Measurements from ENCODE around the gene GRM8. TPM values are rescaled to one million over a fixed set of nuclear protein-coding genes. Genes with fewer than 3 reads are reported as not detected.

Gene GRM8
- polyA plus RNA-seq, 1 donor from 2014 or later = 1.5 TPM

DNA sequence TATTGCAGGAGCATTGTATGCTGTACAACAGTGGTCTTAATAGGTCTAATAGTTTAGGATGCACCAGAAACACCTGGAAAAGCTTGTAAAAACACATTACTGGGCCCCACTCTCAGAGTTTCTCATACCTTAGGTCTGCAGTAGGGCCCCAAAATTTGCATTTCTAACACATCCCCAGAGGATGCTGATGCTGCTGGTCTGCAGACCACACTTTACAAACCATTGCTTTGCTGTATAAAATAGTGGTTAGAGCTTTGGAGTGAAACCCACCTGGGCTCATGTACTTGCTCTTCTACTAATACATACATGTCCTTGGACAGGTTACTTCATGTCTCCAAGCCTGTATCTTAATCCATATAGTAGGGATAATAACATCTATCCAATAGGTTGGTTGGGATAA lies 279.7 kb downstream of the GRM8 start:
- no peak overlapping the region for H3K9ac ChIP-seq (ENCODE audit: low read length)
- H3K9me3 ChIP-seq (ENCODE audit: low read length) = no peaks in the 10 kb centered on the region
- H3K36me3 ChIP-seq (ENCODE audit: insufficient read depth, low read length) = no peaks in the 10 kb centered on the region
- H3K4me2 ChIP-seq (ENCODE audit: low read length) = no peak overlapping the region
- no peak overlapping the region for H3K27ac ChIP-seq (ENCODE audit: low read length)
- no peaks in the 10 kb centered on the region for H3K79me2 ChIP-seq (replicated peaks; ENCODE audit: insufficient read depth, low read length)
- no peaks in the 10 kb centered on the region for H3F3A ChIP-seq (ENCODE audit: insufficient read depth, low read length, poor library complexity, severe bottlenecking)
- no peak overlapping the region for H3K4me3 ChIP-seq (ENCODE audit: low read length)
- H3K9me2 ChIP-seq (ENCODE audit: insufficient read depth, low read length) = no peaks in the 10 kb centered on the region
- TF ChIP-seq RAD21 (conservative IDR thresholded peaks at IDR 0.05) (no peak), POLR2AphosphoS5 (IDR thresholded peaks at IDR 0.05) (no peak), SMC3 (conservative IDR thresholded peaks at IDR 0.05; ENCODE audit: poor library complexity) (no peak), EP300 (conservative IDR thresholded peaks at IDR 0.05; ENCODE audit: poor library complexity, severe bottlenecking) (no peak), EZH2 (IDR thresholded peaks at IDR 0.05; ENCODE audit: borderline replicate concordance, insufficient read depth, low read length, poor library complexity, severe bottlenecking) (no peak), MXI1 (conservative IDR thresholded peaks at IDR 0.05; ENCODE audit: poor library complexity, severe bottlenecking) (no peak), TAF1 (IDR thresholded peaks at IDR 0.05; ENCODE audit: low read depth) (no peak)
- TF ChIP-seq, protein P1, sequence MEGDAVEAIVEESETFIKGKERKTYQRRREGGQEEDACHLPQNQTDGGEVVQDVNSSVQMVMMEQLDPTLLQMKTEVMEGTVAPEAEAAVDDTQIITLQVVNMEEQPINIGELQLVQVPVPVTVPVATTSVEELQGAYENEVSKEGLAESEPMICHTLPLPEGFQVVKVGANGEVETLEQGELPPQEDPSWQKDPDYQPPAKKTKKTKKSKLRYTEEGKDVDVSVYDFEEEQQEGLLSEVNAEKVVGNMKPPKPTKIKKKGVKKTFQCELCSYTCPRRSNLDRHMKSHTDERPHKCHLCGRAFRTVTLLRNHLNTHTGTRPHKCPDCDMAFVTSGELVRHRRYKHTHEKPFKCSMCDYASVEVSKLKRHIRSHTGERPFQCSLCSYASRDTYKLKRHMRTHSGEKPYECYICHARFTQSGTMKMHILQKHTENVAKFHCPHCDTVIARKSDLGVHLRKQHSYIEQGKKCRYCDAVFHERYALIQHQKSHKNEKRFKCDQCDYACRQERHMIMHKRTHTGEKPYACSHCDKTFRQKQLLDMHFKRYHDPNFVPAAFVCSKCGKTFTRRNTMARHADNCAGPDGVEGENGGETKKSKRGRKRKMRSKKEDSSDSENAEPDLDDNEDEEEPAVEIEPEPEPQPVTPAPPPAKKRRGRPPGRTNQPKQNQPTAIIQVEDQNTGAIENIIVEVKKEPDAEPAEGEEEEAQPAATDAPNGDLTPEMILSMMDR (IDR thresholded peaks at IDR 0.05; ENCODE audit: poor library complexity, severe bottlenecking) = no peak
- TF ChIP-seq, protein P2, sequence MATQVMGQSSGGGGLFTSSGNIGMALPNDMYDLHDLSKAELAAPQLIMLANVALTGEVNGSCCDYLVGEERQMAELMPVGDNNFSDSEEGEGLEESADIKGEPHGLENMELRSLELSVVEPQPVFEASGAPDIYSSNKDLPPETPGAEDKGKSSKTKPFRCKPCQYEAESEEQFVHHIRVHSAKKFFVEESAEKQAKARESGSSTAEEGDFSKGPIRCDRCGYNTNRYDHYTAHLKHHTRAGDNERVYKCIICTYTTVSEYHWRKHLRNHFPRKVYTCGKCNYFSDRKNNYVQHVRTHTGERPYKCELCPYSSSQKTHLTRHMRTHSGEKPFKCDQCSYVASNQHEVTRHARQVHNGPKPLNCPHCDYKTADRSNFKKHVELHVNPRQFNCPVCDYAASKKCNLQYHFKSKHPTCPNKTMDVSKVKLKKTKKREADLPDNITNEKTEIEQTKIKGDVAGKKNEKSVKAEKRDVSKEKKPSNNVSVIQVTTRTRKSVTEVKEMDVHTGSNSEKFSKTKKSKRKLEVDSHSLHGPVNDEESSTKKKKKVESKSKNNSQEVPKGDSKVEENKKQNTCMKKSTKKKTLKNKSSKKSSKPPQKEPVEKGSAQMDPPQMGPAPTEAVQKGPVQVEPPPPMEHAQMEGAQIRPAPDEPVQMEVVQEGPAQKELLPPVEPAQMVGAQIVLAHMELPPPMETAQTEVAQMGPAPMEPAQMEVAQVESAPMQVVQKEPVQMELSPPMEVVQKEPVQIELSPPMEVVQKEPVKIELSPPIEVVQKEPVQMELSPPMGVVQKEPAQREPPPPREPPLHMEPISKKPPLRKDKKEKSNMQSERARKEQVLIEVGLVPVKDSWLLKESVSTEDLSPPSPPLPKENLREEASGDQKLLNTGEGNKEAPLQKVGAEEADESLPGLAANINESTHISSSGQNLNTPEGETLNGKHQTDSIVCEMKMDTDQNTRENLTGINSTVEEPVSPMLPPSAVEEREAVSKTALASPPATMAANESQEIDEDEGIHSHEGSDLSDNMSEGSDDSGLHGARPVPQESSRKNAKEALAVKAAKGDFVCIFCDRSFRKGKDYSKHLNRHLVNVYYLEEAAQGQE (IDR thresholded peaks at IDR 0.05; ENCODE audit: borderline replicate concordance) = no peak
- no peak overlapping the region for H2AFZ ChIP-seq (ENCODE audit: low read depth, low read length)
- H4K20me1 ChIP-seq (ENCODE audit: insufficient read depth) = no peaks in the 10 kb centered on the region
- no peaks in the 10 kb centered on the region for H3K27me3 ChIP-seq (ENCODE audit: insufficient read depth, low read depth, low read length)

DNA sequence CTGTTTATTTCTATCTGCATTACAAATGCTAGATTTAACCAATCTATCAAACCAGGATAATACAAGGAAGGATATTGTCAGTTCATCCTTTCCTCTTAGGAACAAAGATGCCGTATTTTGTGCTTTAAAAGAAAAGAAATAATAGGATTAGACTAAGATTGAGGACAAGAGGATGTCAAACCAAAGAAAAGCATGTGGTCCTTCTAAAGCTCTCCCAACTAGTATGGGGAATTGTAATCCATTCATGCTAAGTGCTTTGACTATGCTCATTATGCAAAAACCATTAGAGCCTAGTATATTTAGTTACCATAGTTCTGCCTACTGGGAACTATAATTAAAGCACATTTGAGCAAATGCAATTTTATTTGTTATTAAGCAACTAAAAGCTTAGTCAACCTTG lies 280.2 kb downstream of the GRM8 start:
- Histone ChIP-seq H3K36me3 (ENCODE audit: insufficient read depth, low read length) (no peaks in the 10 kb centered on the region), H3K27ac (ENCODE audit: low read length) (no peak overlapping the region), H3F3A (ENCODE audit: insufficient read depth, low read length, poor library complexity, severe bottlenecking) (no peaks in the 10 kb centered on the region), H3K27me3 (ENCODE audit: insufficient read depth, low read depth, low read length) (no peaks in the 10 kb centered on the region), H2AFZ (ENCODE audit: low read depth, low read length) (no peak overlapping the region), H4K20me1 (ENCODE audit: insufficient read depth) (no peaks in the 10 kb centered on the region), H3K4me2 (ENCODE audit: low read length) (no peak overlapping the region), H3K9me2 (ENCODE audit: insufficient read depth, low read length) (no peaks in the 10 kb centered on the region), H3K4me3 (ENCODE audit: low read length) (no peak overlapping the region), H3K9ac (ENCODE audit: low read length) (no peak overlapping the region), H3K79me2 (replicated peaks; ENCODE audit: insufficient read depth, low read length) (no peaks in the 10 kb centered on the region), H3K9me3 (ENCODE audit: low read length) (no peaks in the 10 kb centered on the region)
- TF ChIP-seq, protein P2 (IDR thresholded peaks at IDR 0.05; ENCODE audit: borderline replicate concordance) = no peak
- TF ChIP-seq POLR2AphosphoS5 (IDR thresholded peaks at IDR 0.05) = no peak
- no peak for TF ChIP-seq EP300 (conservative IDR thresholded peaks at IDR 0.05; ENCODE audit: poor library complexity, severe bottlenecking)
- no peak for TF ChIP-seq SMC3 (conservative IDR thresholded peaks at IDR 0.05; ENCODE audit: poor library complexity)
- TF ChIP-seq MXI1 (conservative IDR thresholded peaks at IDR 0.05; ENCODE audit: poor library complexity, severe bottlenecking) = no peak
- TF ChIP-seq RAD21 (conservative IDR thresholded peaks at IDR 0.05) = no peak
- TF ChIP-seq EZH2 (IDR thresholded peaks at IDR 0.05; ENCODE audit: borderline replicate concordance, insufficient read depth, low read length, poor library complexity, severe bottlenecking) = no peak
- TF ChIP-seq TAF1 (IDR thresholded peaks at IDR 0.05; ENCODE audit: low read depth) = no peak
- TF ChIP-seq, protein P1 (IDR thresholded peaks at IDR 0.05; ENCODE audit: poor library complexity, severe bottlenecking) = no peak

Measured in neural cell (in vitro differentiated cells).